ENCODE measurements around the gene TSHZ2. TPM values are rescaled to one million over a fixed set of nuclear protein-coding genes. Genes with fewer than 3 reads are reported as not detected.
"Not testable (repeated sequence)": the region's sequence is repeated elsewhere in the genome, so short reads cannot be mapped to it uniquely, and the experiment has no call there.

TSHZ2 gene
- total RNA-seq, 4 donors from 2014 or later: 35.6 to 83.5 (median 48.8) TPM

DNA sequence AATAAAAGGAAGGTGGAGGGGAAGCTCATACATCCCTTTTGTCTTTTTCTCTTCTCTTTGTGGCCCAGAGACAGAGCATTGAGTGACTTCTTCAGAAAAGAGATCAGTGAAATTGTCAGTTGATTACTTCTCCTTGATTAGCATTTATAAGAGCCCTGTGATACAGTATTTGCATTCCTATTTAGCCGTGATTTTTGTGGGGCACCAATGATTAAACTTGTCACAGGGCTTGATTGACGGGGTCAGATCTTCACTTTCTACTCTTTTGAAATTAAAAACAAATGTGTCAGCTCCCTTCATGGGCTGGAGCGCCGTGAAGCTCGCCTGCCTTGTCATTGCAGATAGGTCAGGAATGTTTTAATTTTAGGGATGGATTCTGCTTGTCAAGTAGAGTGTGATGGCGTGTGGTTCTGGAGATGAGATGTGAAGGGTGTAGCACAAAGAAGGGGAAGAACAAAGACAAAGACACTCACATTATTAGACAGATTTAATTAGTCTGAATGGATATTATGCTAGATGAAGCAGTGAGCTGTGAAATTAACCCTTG is 454.7 kb downstream of the TSHZ2 start:
- ATAC-seq (ENCODE audit: low FRiP score): no peak
- DNase-seq (ENCODE audit: low spot score): no peak
- no peak for TF ChIP-seq CTCF (IDR thresholded peaks at IDR 0.05)

DNA sequence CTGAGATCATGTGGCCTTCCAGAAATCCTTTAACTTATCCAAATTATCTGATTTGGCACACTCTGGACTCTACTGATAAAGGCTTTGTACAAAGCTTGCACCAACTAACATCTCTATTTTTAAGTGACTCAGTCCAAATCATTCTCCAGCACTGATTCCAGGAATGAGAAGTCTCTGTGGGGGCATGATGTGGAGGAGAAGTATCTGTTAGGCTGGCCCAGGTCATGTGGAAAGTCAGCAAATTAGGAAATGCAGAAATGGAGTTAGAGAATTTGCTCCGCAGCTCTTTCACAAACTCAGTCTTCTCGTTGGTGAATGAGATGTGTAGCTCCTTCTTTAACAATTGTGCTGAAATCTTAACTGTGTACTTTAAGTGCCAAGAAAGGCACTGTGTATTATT is 455.8 kb downstream of the TSHZ2 start:
- no peak for ATAC-seq (ENCODE audit: low FRiP score)
- no peak for TF ChIP-seq CTCF (IDR thresholded peaks at IDR 0.05)
- DNase-seq (ENCODE audit: low spot score): no peak

DNA sequence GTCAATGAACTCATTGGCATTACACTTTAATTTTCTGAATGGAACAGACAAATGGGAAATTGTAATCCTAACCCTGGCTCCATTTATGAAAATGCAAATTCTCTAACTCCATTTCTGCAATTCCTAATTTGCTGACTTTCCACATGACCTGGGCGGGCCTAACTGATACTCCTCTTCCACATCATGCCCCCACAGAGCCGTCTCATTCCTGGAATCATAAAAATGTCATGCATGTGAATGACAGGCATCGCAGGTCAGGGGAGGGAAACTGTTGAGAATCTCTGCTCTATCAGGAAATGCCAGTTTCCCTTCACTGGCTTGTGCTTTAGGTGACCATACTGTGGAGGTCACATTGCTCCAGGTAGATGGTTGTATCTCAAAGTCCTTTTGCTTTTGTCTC is 456.4 kb downstream of the TSHZ2 start:
- DNase-seq (ENCODE audit: low spot score): no peak
- no peak for ATAC-seq (ENCODE audit: low FRiP score)
- TF ChIP-seq CTCF (IDR thresholded peaks at IDR 0.05): no peak

DNA sequence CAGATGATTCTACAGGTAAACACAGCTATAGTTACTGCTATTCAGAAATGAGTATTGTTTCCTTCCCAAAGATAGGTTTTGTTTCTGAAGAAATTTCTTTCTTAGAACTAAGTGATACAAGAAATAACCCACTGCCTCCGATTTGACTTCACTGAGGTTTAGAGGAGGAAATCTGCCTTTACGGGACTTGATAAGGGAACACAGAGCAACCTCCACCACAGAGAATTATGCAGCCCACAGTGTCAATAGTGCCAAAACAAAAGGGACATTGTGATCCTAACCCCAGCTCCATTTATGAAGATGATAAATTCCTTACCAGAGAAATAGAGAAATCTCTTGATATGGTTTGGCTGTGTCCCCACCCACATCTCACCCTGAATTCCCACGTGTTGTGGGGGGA is 456.8 kb downstream of the TSHZ2 start:
- ATAC-seq (ENCODE audit: low FRiP score) (no peak), DNase-seq (ENCODE audit: low spot score) (no peak)
- TF ChIP-seq CTCF (IDR thresholded peaks at IDR 0.05): no peak

- no peak for TF ChIP-seq CTCF (IDR thresholded peaks at IDR 0.05)
- DNase-seq (ENCODE audit: low spot score) (no peak), ATAC-seq (ENCODE audit: low FRiP score) (no peak)
Observed at GRCh38 chr20:53434662-53435061, 462.5 kb downstream of the TSHZ2 start.

DNA sequence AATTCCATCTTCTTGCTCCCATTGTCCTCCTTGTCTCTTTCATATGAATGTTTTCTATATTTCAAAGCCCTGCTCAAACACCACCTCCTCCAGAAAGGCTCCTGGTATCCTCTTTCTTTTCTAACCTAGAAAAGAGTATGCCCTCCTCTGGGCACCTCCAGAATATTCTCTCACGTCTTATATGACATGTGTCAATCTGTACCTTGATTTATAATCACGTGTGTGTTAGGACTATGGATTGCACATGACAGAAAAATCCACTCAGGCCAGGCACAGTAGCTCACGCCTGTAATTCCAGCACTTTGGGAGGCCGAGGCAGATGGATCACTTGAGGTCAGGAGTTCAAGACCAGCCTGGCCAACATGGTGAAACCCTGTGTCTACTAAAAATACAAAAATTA is 464.8 kb downstream of the TSHZ2 start:
- ATAC-seq (ENCODE audit: low FRiP score); DNase-seq (ENCODE audit: low spot score): not testable (repeated sequence)

GRCh38 chr20:53438368-53438767 is 466.2 kb downstream of the TSHZ2 start:
- DNase-seq (ENCODE audit: low spot score) (no peak), ATAC-seq (ENCODE audit: low FRiP score) (no peak)
- TF ChIP-seq CTCF (IDR thresholded peaks at IDR 0.05): no peak

DNA sequence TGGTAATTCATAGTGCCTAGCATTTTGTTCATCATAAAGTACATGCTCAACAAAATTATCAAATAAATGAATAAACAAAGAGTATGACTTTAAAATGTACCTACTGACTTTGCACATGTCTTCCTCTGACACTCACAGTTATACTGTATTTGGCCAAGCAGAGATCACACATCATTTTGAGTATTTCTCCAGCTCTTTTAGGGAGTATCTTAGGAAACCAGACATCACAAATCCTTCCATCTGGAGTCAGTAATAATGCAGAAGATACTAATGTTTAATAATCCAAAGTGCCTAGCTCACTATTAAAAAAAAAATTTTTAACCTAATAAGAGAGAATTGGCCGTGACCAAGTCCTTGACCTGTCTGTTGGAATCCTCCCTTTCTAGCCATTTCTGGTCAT is 466.9 kb downstream of the TSHZ2 start:
- ATAC-seq (ENCODE audit: low FRiP score): no peak
- no peak for DNase-seq (ENCODE audit: low spot score)
- no peak for TF ChIP-seq CTCF (IDR thresholded peaks at IDR 0.05)
